Activated CD8-positive, alpha-beta memory T cell treated with anti-CD3 and anti-CD28 coated beads, Interleukin-2, amount 50 U/mL, for 1 hour (primary cell): Measurements from ENCODE around the gene DNM1L.
"Not testable (repeated sequence)": the region's sequence is repeated elsewhere in the genome, so short reads cannot be mapped to it uniquely, and the experiment has no call there.

Source experiments
- DNase-seq: peaks from one replicate; pipeline ENCODE4 v3.0.0-alpha.2; 2020; ENCODE audit errors: extremely low read depth

DNM1L gene

GRCh38 chr12:32697445-32697844, 18.3 kb downstream of the DNM1L start:
- DNase-seq = no peak

GRCh38 chr12:32698285-32698684, 19.2 kb downstream of the DNM1L start:
- no peak for DNase-seq

DNA sequence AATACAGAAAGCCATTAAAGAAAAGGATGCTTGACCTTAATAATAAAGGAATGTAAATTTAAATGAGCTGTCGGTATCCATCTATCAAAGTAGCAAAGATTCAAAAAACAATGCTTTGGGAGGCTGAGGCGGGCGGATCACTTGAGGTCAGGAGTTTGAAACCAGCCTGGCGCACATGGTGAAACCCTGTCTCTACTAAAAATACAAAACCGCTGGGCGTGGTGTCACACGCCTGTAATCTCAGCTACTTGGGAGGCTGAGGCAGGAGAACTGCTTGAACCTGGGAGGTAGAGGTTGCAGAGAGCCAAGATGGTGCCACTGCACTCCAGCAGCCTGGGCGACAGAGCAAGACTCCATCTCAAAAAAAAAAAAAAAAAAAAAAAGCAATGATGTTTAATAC, 20.3 kb downstream of the DNM1L start:
- DNase-seq = not testable (repeated sequence)

DNA sequence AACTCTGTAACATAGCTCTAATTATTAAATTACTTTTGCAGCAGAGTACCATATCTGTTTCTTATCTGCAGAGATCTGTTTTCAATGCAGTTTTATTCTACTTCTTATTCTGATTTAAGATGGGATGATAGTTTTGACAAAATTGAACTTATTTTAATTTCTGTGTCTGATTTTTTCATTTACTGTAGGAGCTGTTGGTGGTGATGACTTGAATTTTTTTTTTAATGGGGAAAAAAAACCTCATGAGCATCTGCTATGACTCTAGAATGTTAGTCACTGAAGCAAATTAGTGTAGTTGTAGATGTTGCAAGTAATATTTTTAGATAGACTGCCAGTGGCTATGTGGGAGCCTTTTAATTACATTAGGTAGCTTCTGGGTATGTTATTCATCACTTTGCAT, 23.4 kb downstream of the DNM1L start:
- no peak for DNase-seq

- DNase-seq = no peak
These were observed 23.8 kb downstream of the DNM1L start for GRCh38 chr12:32702946-32703345.

GRCh38 chr12:32705783-32706182, 26.7 kb downstream of the DNM1L start:
- DNase-seq = no peak

DNA sequence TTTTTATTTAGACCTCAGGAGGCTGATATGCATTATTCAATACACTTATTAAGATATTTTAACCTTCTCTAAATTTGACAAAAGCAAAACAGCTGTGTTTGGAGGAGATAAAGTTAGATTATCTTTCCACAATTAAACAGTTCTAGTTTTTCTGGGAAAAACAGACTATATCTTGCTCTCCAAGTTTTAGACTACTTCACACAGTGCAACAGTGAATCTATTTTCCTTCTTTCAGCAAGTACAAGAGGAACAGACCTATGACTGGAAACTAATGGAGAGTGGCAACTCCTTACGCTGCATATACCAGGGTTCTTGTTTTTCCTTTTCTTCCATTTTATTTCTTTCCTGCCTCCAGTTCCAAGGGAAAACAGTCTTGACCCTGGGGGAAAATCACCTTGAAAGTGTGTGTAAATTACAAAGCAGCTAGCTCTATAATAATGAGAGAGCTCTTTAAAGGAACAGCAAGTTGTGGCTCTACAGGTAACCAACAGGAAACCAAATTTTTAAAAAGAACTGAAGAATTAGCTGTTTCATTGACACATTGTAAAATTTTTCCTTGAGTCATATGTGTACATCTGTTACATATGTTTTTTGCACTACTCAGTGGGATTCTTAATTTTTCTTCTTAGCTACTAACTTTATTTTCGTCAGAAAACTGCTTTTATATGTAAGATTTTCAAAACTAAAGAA, 27.4 kb downstream of the DNM1L start:
- no peak for DNase-seq

DNA sequence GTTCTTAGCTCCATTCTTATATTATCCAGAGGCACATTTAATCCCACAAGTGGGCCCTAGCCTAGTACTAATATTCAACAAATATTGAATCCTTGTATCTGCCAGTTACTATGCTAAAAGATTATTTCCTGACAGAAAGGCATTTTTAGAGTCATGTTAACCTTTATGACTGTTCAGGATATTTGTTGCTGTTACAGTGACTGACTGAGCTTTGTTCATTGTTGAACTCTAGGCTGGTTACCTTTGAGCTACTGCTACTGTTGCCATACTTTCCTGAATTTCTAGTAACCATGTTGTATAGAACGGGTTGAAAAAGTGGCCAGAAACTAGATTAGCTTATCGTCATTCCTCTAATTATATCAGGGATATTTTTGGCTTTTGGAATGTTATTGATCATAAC, 29.8 kb downstream of the DNM1L start:
- no peak for DNase-seq

- no peak for DNase-seq
These were observed 35.7 kb downstream of the DNM1L start for GRCh38 chr12:32714772-32715171.

- DNase-seq = no peak
These were observed 39.8 kb downstream of the DNM1L start for GRCh38 chr12:32718926-32719325.

- not testable (repeated sequence) for DNase-seq
These were observed 46.2 kb downstream of the DNM1L start for GRCh38 chr12:32725308-32725707.

DNA sequence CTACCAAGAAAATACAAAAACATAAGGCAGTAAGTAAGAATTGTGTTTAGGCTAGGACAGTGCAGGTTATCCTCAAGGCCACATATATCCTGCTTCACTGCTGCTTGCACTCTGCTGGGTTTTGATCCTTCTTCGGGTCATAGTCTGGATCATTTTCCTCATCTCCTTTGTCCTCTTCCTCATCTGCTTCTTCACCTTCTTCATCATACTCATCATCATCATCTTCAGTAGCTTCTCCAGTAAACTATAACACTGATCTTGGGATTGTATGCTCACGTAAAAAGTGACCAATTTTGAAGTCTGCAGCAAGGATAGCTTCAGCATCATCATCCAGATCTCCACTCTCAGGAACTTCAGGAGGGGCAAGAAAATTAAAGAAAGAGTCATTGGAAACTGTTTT, 47.2 kb downstream of the DNM1L start:
- no peak for DNase-seq

- no peak for DNase-seq
These were observed 48.1 kb downstream of the DNM1L start for GRCh38 chr12:32727237-32727636.

DNA sequence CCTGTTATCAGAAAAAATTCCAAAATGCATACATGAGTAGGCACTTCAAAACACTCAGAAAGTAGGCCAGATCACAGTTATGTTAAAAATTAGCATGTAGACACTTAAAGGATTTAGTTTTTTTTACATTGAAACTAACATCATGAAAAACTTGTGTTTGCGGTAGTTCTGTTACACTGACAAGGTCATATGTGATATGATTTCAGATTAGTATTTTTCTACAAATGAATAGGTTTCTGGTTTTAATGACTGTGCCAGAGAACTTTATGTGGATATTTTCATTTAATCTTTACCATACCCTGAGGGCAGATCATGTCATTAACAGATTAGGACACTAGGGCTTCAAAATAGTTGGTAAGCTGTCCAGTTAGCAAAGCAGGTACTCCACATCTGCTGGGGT, 55.9 kb downstream of the DNM1L start:
- no peak for DNase-seq

- no peak for DNase-seq
These were observed 57.3 kb downstream of the DNM1L start for GRCh38 chr12:32736445-32736844.

DNA sequence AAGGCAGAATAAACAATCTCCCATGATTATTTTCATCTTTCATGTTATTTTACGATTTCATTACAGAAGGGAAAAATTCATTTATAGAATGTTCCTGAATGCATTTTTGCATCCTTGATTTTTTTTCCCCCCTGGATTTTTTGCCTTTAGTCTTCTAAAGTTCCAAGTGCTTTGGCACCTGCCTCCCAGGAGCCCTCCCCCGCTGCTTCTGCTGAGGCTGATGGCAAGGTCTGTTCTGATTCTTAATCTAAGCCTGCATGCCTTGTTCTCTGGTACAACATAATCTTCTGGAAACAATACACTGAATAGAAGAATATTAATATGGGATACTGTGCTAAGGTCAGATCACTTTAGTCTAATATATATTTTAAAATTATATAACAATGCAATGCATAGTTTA, 58.6 kb downstream of the DNM1L start:
- no peak for DNase-seq

DNA sequence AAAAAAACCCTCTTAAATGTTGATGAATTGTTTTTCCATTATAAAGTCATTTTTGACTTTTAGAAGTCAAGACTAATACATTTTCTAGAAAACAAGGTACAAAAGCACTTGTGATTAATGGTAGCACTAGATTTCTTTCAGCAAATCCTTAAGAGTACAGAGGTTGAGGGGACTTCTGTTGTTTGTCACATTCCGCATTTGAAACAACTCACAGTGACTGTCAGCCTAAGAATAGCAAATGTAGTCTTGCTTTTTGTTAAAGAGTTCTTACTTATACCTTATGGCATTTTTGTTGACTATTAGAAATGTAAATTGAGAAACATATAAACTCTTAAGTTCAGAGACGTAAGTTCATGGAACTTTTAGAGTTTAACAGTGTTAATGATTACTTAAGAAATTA, 60.2 kb downstream of the DNM1L start:
- DNase-seq = no peak

- DNase-seq = no peak
These were observed 63.0 kb downstream of the DNM1L start for GRCh38 chr12:32742133-32742532.

- DNase-seq = no peak
These were observed 64.2 kb downstream of the DNM1L start for GRCh38 chr12:32743264-32743663.

DNA sequence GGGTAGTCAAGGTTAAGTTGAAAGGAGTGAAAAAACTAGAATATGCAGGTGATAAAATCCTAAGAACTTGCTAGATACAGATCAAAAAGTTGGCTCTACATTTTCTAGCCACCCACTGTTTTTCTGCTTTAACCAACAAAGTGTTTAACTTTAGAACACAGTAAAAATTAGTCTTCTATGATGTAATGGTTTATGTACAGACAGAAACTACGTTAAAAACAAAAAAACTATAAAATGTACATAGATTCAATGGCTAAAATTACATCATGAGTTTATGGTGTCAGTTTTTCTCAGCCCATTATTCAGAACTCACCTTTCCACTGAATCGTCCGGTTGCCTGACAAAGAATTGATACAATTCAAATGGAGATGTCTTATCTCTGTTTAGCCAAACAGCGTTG, 74.5 kb downstream of the DNM1L start:
- no peak for DNase-seq

DNA sequence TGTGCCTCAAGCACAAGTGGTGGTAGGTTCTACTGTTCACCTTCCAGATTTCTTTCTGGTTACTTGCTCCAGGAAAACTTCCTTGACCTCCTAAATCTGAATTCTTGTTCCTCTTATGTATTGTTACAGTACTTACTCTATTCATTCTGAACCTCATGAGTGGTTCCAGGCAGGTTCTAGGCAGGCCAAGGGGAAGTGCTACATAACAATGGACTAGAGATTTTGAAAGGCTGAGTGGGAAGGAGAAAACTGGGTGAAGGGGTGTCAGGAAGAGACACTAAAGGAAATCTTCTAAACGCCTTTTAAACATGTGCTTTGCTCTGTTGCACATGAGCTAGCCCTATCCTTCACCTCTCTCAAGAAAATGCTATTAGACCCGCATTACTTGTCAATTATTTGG, 75.0 kb downstream of the DNM1L start:
- no peak for DNase-seq

- no peak for DNase-seq
These were observed 76.1 kb downstream of the DNM1L start for GRCh38 chr12:32755051-32755653.

DNA sequence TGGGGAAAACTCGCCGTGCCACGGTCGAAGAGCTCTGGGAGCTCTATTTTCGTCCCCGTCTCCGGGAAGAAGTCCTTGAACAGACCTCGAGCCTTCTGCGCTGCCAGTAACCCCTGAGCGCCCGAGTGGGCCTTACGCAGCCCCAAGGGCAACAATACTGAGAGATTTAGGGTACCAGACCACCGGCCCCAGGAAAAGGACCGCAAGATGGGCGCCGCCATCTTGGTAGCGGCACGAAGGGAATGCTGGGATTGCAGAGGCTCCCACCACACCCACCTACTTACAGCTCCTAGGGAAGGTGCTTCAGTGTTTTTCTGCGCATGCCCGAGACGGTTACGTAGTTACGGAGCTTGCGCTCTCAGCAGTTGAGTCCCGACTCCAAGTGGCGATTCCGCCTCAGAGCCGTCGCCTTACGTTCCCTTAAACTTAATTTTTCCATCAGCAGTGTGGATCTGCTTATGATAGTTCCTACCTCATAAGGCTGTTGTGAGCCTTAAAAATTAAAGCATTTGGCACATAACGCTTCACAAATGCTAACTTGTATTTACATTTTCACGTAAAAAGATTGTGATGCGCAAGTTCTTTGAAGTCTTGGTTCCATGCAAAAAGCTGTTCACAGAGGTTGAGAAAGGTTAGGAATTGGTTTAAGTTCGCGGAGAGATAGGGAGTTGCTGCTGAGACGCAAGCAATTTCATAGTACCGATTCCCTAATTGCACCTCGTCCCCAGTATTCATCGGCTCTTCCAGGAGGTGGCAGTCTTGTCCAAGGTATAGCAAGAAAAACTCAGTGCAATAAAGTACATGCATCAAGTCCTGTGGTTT, 76.8 kb downstream of the DNM1L start, which contains the start of gene YARS2:
YARS2 (minus strand) TSS at position 244 of the 822 bp plus-strand sequence; CDS start at position 221, 23 bp downstream.
- peak; percentile 86 for DNase-seq
